Heart left ventricle (tissue), 16 donors: ENCODE results near the gene TIMM50. TPM values are rescaled to one million over a fixed set of nuclear protein-coding genes. Genes with fewer than 3 reads are reported as not detected.
A peak's percentile ranks its signal among the peaks of the same experiment; 100 is the strongest.

Experiments used
- ATAC-seq, 4 donors: fragments of 200-7000 bp; cut with Tn5 transposase; one replicate each; pipeline ENCODE4 v1.9.1; 2020 to 2022; ENCODE audit warnings: moderate library complexity in 4 of 4, mild to moderate bottlenecking in 3 of 4, moderate number of reproducible peaks in 1 of 4
- DNase-seq, 5 donors: peaks; one replicate each; pipeline ENCODE4 v3.0.0-alpha.2; 2020
- H3K27ac ChIP-seq, 12 donors: fragments of 200-600 bp; sonication (generic) in 4 of 12; one replicate each; pipeline versions ENCODE4 v1.5.0 to v1.8.0; 2016 to 2022; ENCODE audit warnings: mild to moderate bottlenecking in 2 of 12
- H3K27me3 ChIP-seq, 9 donors: fragments of 200-600 bp; sonication (generic) in 2 of 9; one replicate each; pipeline versions ENCODE4 v1.5.1 to v1.8.0; 2016 to 2022; ENCODE audit warnings: mild to moderate bottlenecking in 3 of 9
- H3K36me3 ChIP-seq, 9 donors: fragments of 200-600 bp; sonication (generic) in 2 of 9; one replicate each; pipeline versions ENCODE4 v1.5.0 to v1.8.0; 2018 to 2022; ENCODE audit warnings: mild to moderate bottlenecking in 2 of 9
- H3K4me1 ChIP-seq, 12 donors: fragments of 200-600 bp; sonication (generic) in 4 of 12; one replicate each; pipeline versions ENCODE4 v1.5.0 to v1.8.0; 2016 to 2022; ENCODE audit warnings: mild to moderate bottlenecking in 3 of 12
- H3K4me3 ChIP-seq, 12 donors: fragments of 200-600 bp; sonication (generic) in 4 of 12; one replicate each; pipeline versions ENCODE4 v1.5.0 to v1.8.0; 2017 to 2022; ENCODE audit warnings: mild to moderate bottlenecking in 9 of 12, moderate library complexity in 4 of 12
- H3K9me3 ChIP-seq, 12 donors: fragments of 200-600 bp; sonication (generic) in 4 of 12; one replicate each; pipeline versions ENCODE4 v1.5.0 to v1.8.0; 2016 to 2022; ENCODE audit warnings: mild to moderate bottlenecking in 1 of 12
- POLR2A ChIP-seq, 2 donors: fragments of 450-650 bp; IDR thresholded peaks; one replicate each; pipeline ENCODE4 v1.6.1; 2017; ENCODE audit warnings: antibody characterized with exemption in 2 of 2, mild to moderate bottlenecking in 2 of 2, moderate library complexity in 2 of 2
- WGBS, 4 donors: extraction: QIAGEN DNeasy Blood & Tissue Kit in 2 of 4; methylation state at CpG; one replicate each; pipeline versions ENCODE4 v1.1.5 to v1.1.7; 2013 to 2018; 5-methylcytosine and 5-hydroxymethylcytosine counted together
- intact Hi-C, 10 donors: fragments of 100-400 bp; cut with DNase I; formaldehyde crosslinking; loops; one replicate each; pipeline versions ENCODE4 v1.11.1 to v1.14.2; 2022
- polyA plus RNA-seq, 2 donors: library from polyadenylated mRNA; stranded (reverse); fragments of 200-250 nt; gene quantifications; one replicate each; pipeline ENCODE4 v1.2.3, GENCODE V29; 2013
- total RNA-seq, 9 donors: library from RNA; depleted of rRNA in 2 of 9; stranded (reverse); fragments of >200 nt in 2 of 9; fragmentation: NEBNext Ultra II Directional in 3 of 9; extraction: Animal tissue kit (Norgen Biotek cat#: 25700) in 3 of 9; gene quantifications; one replicate each; pipeline versions ENCODE4 v1.1.0 to v1.2.4, GENCODE V29; 2016 to 2023
- TF ChIP-seq, protein P1 (sequence below), 12 donors: fragments of 200-600 bp; sonication (generic) in 4 of 12; IDR thresholded peaks; one replicate each; pipeline versions ENCODE4 v1.5.0 to v1.8.0; 2018 to 2022; ENCODE audit warnings: antibody characterized with exemption in 12 of 12, mild to moderate bottlenecking in 5 of 12
- donor health status: ischemic (EF 13 %, LVEDD 7.1; RV severe dilation, severe dysfunction).
- donor health status: healthy with polysubstance abuse.
- donor health status: DM: no; HTN: yes; CAD: no.
- donor health status: DM: no; HTN: no; CAD: no.
- donor health status: ischemic (EF 25% LVEDD 6.9; RV normal size, moderate dysfunction).
- donor health status: ischemic (EF 25% LVEDD 5.7; RV mildly dilated, moderate dysfunction).
- donor health status: healthy.
- donor health status: DM: yes; HTN: yes; CAD: no.
- donor health status: ischemic (EF 35%, LVEDD 5.7; RV mildly dilated, moderate dysfunction).
- donor health status: nonischemic (EF 11% LVEDD 7.7; RV severe dilation, severe dysfunction).
- donor health status: DM: yes; HTN: yes; CAD: no.
- donor health status: PGD.
- donor health status: ischemic (EF 29% LVEDD 5.4; RV normal size, mild dysfunction).
- donor health status: nonischemic (EF 23%, LVEDD 6.1; RV moderate dilation, normal function).

TIMM50 gene
- total and polyA plus RNA-seq, 11 donors = 66.0 to 106 (median 77.5) TPM

DNA sequence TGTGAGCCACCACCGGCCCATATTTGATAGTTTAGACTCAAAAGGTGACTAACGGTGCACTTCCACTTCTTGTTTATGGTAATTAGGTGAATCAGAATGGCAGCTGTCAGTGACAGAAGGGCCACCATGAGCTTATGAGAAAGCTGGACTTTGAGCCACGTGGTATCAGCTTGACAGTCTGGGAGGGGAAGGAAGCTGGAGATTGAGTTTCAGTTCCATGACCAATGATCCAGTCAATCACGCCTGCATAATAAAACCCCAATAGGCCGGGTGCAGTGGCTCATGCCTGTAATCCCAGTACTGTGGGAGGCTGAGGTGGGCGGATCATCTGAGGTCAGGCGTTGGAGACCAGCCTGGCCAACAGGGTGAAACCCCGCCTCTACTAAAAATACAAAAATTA lies 43.9 kb downstream of the TIMM50 start:
- peaks cover 0 to 6% (median 0%) of the 10 kb centered on the region in 9 donors for H3K36me3 ChIP-seq
- no peak for ATAC-seq
- intact Hi-C loops = no loop called here
- no peaks in the 10 kb centered on the region for H3K9me3 ChIP-seq
- no peaks in the 10 kb centered on the region for H3K27me3 ChIP-seq
- no peak for TF ChIP-seq POLR2A (IDR thresholded peaks at IDR 0.05)
- TF ChIP-seq, protein P1, sequence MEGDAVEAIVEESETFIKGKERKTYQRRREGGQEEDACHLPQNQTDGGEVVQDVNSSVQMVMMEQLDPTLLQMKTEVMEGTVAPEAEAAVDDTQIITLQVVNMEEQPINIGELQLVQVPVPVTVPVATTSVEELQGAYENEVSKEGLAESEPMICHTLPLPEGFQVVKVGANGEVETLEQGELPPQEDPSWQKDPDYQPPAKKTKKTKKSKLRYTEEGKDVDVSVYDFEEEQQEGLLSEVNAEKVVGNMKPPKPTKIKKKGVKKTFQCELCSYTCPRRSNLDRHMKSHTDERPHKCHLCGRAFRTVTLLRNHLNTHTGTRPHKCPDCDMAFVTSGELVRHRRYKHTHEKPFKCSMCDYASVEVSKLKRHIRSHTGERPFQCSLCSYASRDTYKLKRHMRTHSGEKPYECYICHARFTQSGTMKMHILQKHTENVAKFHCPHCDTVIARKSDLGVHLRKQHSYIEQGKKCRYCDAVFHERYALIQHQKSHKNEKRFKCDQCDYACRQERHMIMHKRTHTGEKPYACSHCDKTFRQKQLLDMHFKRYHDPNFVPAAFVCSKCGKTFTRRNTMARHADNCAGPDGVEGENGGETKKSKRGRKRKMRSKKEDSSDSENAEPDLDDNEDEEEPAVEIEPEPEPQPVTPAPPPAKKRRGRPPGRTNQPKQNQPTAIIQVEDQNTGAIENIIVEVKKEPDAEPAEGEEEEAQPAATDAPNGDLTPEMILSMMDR (IDR thresholded peaks at IDR 0.05) = no peak
- no peaks in the 10 kb centered on the region for H3K4me1 ChIP-seq
- no peak overlapping the region for H3K4me3 ChIP-seq
- 87 to 91% (median 90%) methylated on average over 8 of the region's 8 CpGs for WGBS, 4 donors
- no peak overlapping the region for H3K27ac ChIP-seq
- no peak for DNase-seq

DNA sequence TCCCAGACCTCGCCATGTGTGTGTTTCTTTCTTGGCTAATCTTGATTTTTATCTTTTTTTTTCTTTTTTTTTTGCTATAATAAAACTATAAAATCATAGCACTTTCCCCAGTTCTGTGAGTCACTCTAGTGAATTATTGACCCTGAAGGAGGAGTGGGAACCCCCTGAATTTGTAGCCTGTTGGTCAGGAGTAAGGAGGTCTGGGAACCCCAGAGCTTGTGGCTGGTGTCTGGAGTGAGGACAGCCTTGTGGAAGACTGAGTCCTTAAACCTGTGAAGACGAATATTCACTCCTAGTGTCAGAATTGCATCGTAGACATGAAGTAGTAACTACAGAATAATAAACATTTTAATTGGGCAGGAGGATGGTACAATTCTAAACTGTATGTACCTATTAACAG lies 44.6 kb downstream of the TIMM50 start:
- Histone ChIP-seq H3K4me1 (no peaks in the 10 kb centered on the region), H3K27me3 (no peaks in the 10 kb centered on the region), H3K36me3 (peaks cover 0 to 6% (median 0%) of the 10 kb centered on the region in 9 donors), H3K27ac (no peak overlapping the region), H3K4me3 (no peak overlapping the region), H3K9me3 (no peaks in the 10 kb centered on the region)
- ATAC-seq (no peak), DNase-seq (no peak)
- intact Hi-C loops = no loop called here
- 95 to 99% (median 96%) methylated on average over 3 of the region's 3 CpGs for WGBS, 4 donors
- TF ChIP-seq, protein P1 (IDR thresholded peaks at IDR 0.05) = no peak
- TF ChIP-seq POLR2A (IDR thresholded peaks at IDR 0.05) = no peak

DNA sequence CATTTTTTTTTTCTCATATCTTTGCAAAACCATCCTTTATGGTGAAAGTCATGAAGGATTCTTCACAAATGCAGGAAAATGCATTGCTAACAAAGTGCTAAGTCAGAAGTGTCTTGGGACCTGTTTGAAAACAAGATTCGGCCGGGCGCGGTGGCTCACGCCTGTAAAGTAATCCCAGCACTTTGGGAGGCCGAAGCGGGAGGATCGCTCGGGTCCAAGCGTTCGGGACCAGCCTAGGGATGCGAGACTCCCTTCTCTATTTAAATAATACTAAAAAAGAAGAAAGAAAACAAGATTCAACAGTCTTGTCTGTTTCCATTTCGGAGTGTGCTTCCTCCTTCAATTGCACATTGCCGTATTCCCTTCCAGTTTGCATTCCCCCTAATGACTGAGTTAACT lies 51.2 kb downstream of the TIMM50 start:
- DNase-seq (no peak), ATAC-seq (no peak)
- no peak for TF ChIP-seq POLR2A (IDR thresholded peaks at IDR 0.05)
- TF ChIP-seq, protein P1 (IDR thresholded peaks at IDR 0.05) = no peak
- Histone ChIP-seq H3K27me3 (no peaks in the 10 kb centered on the region), H3K4me3 (peak overlapping the region; percentile 58 to 98 (median 80)), H3K9me3 (no peaks in the 10 kb centered on the region), H3K27ac (peak overlapping the region in 10 of 12 donors; percentile 45 to 92 (median 86)), H3K4me1 (peaks cover 0 to 22% (median 13%) of the 10 kb centered on the region in 12 donors), H3K36me3 (peaks cover 0 to 6% (median 0%) of the 10 kb centered on the region in 9 donors)
- WGBS, 4 donors = 36 to 44% (median 38%) methylated on average over 14 of the region's 14 CpGs
- intact Hi-C loops = loop anchor here (1.0 to 10.0 kb wide), 17 partner anchors 35 to 407 kb away; partner anchors contain the start of genes PAK4 (in 4 of the 10), SUPT5H (in 4 of the 10), MED29 (in 3 of the 10) and PAF1 (in 3 of the 10)

DNA sequence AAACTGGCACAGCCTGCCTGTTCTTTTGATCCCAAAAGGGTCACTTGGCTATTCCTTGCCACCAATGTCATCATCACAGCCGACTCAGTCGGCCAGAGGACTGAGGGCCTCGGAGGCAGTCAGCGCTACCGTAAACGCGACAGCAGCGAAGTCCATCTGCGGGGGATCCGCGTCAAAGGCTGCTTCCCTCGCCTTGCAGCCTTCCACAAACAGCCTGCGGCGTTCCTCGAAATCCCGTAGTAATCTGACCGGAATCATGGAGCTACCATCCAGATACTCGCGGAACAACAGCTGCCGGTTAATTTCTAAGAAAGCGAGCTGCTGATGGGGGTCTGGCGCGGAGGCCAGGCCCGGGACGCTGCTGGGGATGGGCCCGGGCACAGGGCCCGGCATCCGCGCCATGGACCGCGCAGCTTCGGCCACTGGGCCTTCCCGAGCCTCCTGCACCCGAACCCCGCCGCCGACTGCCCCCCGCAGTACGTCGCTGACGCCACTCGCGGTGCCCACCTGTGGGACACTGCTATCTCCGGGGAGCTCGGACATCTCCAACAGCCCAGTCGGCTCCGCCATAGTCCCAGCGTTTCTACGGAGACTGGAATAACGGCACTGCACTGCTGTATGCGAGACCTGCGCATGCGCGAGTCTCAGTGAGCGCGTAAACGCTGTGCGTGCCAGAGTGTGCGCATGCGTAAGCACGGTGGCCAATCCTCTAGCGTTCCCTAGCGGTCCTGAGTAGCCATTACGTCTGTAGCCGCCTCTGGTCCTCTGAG lies 51.8 kb downstream of the TIMM50 start, which contains the start of gene EID2B:
Gene EID2B, minus strand, starts transcription at position 620 of the 770 bp plus-strand sequence. Its CDS starts 50 bp downstream, at position 570.
- intact Hi-C loops = loop anchor here (1.0 to 10.0 kb wide), 17 partner anchors 35 to 408 kb away; partner anchors contain the start of genes PAK4 (in 4 of the 10), SUPT5H (in 4 of the 10), MED29 (in 3 of the 10) and PAF1 (in 3 of the 10)
- peak; percentile 93 to 99 (median 98) for ATAC-seq
- Histone ChIP-seq H3K4me3 (peak within 1 kb of the TSS; percentile 58 to 98 (median 80)), H3K36me3 (peaks cover 0 to 3% (median 0%) of the 10 kb centered on the region in 9 donors), H3K9me3 (no peaks in the 10 kb centered on the region), H3K27ac (peak within 1 kb of the TSS; percentile 45 to 92 (median 82)), H3K27me3 (no peaks in the 10 kb centered on the region), H3K4me1 (peaks cover 0 to 22% (median 13%) of the 10 kb centered on the region in 12 donors)
- WGBS, 4 donors = 0% methylated on average over 46 to 65 of the region's 65 CpGs
- DNase-seq = peak; percentile 95 to 98 (median 97)
- TF ChIP-seq POLR2A (IDR thresholded peaks at IDR 0.05) = peak in 1 of 2 donors; percentile 78
- TF ChIP-seq, protein P1 (IDR thresholded peaks at IDR 0.05) = peak; percentile 96 to 99 (median 98)
